ENCODE data around the gene PRKG1.
"Not testable (repeated sequence)": the region's sequence is repeated elsewhere in the genome, so short reads cannot be mapped to it uniquely, and the experiment has no call there.

DNA sequence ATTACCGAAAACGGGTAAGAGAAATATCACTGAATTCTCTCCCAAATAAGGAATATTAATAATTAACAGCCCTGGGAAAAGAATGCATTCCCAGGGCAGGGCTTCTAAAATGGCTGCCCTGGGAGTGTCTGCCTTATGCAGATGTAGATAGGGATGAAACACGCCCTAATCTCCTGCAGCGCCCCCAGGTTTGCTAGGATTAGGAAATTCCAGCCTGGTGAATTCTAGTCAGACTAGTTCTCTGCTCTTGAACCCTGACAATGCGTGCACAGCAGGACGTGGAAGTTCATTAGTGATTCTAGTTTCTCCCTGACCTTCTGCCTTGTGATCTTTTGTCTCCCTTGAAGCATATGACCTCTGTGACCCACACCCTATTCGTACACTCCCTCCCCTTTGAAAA is 1130.6 kb downstream of the PRKG1 start:
- not testable (repeated sequence) for TF ChIP-seq POLR2AphosphoS5, EP300 (IDR thresholded peaks at IDR 0.05)

Measured in esophagus muscularis mucosa (tissue), 3 donors.